ENCODE measurements around the gene CCL22. TPM values are rescaled to one million over a fixed set of nuclear protein-coding genes. Genes with fewer than 3 reads are reported as not detected.
"Not testable (repeated sequence)": the region's sequence is repeated elsewhere in the genome, so short reads cannot be mapped to it uniquely, and the experiment has no call there.

Gene CCL22
- total RNA-seq, 1 donor: not detected

GRCh38 chr16:57374067-57374534 is 15.5 kb downstream of the CCL22 start:
- DNase-seq (ENCODE audit: low read depth): no peak
- no peak for TF ChIP-seq CTCF (IDR thresholded peaks at IDR 0.05; ENCODE audit: insufficient read depth, low read length)
- H3K4me3 ChIP-seq (ENCODE audit: low read depth, low read length): no peak overlapping the region

DNA sequence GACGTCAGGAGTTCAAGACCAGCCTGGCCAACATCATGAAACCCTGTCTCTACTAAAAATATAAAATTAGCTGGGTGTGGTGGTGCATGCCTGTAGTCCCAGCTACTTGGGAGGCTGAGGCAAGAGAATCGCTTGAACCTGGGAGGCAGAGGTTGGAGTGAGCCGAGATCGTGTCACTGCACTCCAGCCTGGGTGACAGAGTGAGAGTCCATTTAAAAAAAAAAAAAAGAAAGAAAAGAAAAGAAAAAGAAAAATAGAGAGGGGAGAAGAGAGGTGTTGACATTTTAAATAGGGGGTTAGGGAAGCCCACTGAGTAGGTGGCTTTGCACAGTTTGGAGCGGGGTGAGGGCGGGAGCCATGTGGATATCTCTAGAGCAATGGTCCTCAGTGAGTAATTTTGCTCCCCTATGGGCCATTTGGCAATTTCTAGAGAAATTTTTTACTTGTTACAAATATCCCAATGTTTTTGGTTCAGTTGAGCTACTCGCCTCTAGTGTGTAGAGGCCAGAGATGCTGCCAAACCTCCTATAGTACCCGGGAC is 16.4 kb downstream of the CCL22 start:
- DNase-seq (ENCODE audit: low read depth); H3K4me3 ChIP-seq (ENCODE audit: low read depth, low read length): not testable (repeated sequence)

DNA sequence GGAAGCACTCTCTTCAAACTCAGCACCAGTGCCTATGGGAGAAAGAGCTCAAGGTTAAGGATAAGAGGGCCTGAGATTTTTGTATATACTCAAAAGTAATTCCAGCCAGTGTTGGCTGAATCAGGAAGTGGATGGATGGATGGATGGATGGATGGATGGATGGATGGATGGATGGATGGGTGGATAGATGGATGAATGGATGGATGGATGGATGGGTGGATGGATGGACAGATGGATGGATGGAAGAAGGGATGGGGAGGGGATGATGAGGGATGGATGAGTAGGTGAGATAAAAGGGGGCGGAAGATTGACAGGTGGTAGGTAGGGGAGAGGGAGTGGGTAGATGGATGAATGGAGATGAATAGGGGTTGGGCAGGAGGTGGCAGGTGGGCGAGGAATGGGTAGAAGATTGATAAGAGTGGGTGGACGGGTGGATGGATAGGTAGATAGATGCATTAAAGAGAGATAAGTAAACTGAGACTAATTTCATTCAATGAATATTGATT is 17.8 kb downstream of the CCL22 start:
- no peak for TF ChIP-seq CTCF (IDR thresholded peaks at IDR 0.05; ENCODE audit: insufficient read depth, low read length)
- DNase-seq (ENCODE audit: low read depth): no peak

GRCh38 chr16:57377080-57377841 is 18.7 kb downstream of the CCL22 start:
- DNase-seq (ENCODE audit: low read depth): no peak
- H3K4me3 ChIP-seq (ENCODE audit: low read depth, low read length): no peak overlapping the region
- TF ChIP-seq CTCF (IDR thresholded peaks at IDR 0.05; ENCODE audit: insufficient read depth, low read length): no peak

More for the DNA sequence above, 17.8 kb downstream of the CCL22 start:
- no peak overlapping the region for H3K4me3 ChIP-seq (ENCODE audit: low read depth, low read length)

GRCh38 chr16:57379579-57379978 is 21.0 kb downstream of the CCL22 start:
- no peak for DNase-seq (ENCODE audit: low read depth)
- no peak for TF ChIP-seq CTCF (IDR thresholded peaks at IDR 0.05; ENCODE audit: insufficient read depth, low read length)
- no peak overlapping the region for H3K4me3 ChIP-seq (ENCODE audit: low read depth, low read length)

GRCh38 chr16:57380671-57381462 is 22.3 kb downstream of the CCL22 start:
- no peak for TF ChIP-seq CTCF (IDR thresholded peaks at IDR 0.05; ENCODE audit: insufficient read depth, low read length)
- H3K4me3 ChIP-seq (ENCODE audit: low read depth, low read length): no peak overlapping the region
- no peak for DNase-seq (ENCODE audit: low read depth)

All from fibroblast of the aortic adventitia (primary cell).